Suprapubic skin (tissue), 4 donors: Measurements from ENCODE around the gene JAZF1.

Experiments used
- CTCF ChIP-seq, 2 donors: fragments of 200-600 bp in 1 of 2; fragments of 450-650 bp in 1 of 2; sonication (generic) in 1 of 2; IDR thresholded peaks; one replicate each; pipeline ENCODE4 v1.5.1; 2016 to 2019; ENCODE audit warnings: antibody characterized with exemption in 2 of 2, mild to moderate bottlenecking in 1 of 2, moderate library complexity in 1 of 2
- POLR2A ChIP-seq, 2 donors: fragments of 450-650 bp; IDR thresholded peaks; one replicate each; pipeline ENCODE4 v1.6.1; 2017; ENCODE audit warnings: antibody characterized with exemption in 2 of 2, mild to moderate bottlenecking in 2 of 2, moderate library complexity in 2 of 2
- POLR2AphosphoS5 ChIP-seq, 3 donors: sonication (generic); formaldehyde crosslinking; IDR thresholded peaks; one replicate each; pipeline ENCODE4 v1.6.1; 2017; ENCODE audit warnings: antibody characterized with exemption in 3 of 3

DNA sequence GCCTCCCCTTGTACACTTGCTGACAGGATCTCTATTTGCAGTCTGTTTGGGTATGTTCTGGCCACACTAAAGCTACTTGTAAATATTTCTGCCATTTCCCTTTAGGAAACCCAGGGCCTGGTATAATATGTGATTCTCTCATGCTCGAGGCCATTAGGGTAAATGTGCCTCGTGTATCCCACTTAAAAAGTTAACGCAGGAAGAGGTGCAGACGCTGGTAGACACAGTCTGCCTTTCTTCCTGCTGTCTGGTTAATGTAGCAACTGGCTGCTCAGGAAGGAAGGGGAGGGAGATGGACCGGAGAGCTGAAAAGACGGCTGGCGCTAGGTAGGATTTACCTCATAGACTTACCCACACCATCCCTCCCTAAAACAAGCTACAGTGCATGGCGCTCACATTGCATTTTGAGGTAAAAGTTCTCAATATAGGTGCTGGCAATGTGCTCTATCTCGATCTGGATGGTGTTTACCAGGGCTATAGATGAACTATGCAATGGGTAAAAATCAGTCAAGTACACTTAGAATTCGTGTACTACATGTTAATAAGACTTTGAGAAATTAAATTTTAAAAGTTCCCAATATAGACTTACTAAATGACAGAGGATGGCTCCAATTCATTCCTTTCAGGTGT, 125.9 kb downstream of the JAZF1 start:
- no peak for TF ChIP-seq CTCF (IDR thresholded peaks at IDR 0.05)
- TF ChIP-seq POLR2A (IDR thresholded peaks at IDR 0.05) = no peak
- TF ChIP-seq POLR2AphosphoS5 (IDR thresholded peaks at IDR 0.05) = no peak
